IMR-90 (cell line): ENCODE measurements around the gene FOXP4. TPM values are rescaled to one million over a fixed set of nuclear protein-coding genes. Genes with fewer than 3 reads are reported as not detected.

Experiments
- microRNA-seq, 2 experiments: library from miRNA; stranded (forward) in 1 of 2; unstranded in 1 of 2; fragments of 10-50 nt in 1 of 2; fragments of <30 nt in 1 of 2; gene quantifications in 1 of 2; microRNA quantifications in 1 of 2; one replicate each; pipeline versions ENCODE3 to v1.1.0; 2013 to 2020; ENCODE audit not compliant: insufficient read depth in 1 of 2, insufficient read length in 1 of 2, unreplicated experiment in 1 of 2
- polyA plus RNA-seq, 3 experiments: library from polyadenylated mRNA; depleted of rRNA; stranded (reverse); fragments of >200 nt; gene quantifications; 2 replicates each; pipeline ENCODE4 v1.2.3, GENCODE V29; 2012; ENCODE audit warnings: low replicate concordance in 1 of 3
- small RNA-seq, 5 experiments: library from RNA; depleted of rRNA; stranded (forward); fragments of <200 nt; gene quantifications; one replicate each; pipeline ENCODE3, GENCODE V24; 2012
- total RNA-seq: library from RNA; depleted of rRNA; stranded (reverse); fragments of >200 nt; gene quantifications from 2 replicates; pipeline ENCODE4 v1.2.3, GENCODE V29; 2012; rRNA removed

Gene FOXP4
- total and polyA plus RNA-seq, 2 of the 4 experiments (the other 2 are of a cell fraction), result 0.72 to 9.5 TPM

Small RNAs within 50 kb of the gene (microRNA-seq; reads per million reads assigned to microRNA genes)
- gene MIR4641, result 0 reads per million in 2 experiments

Small RNAs within 50 kb of the gene (small RNA-seq; reads per million reads assigned to genes)
- gene MIR4641, result 0 reads per million in 5 experiments

Other genes with a start within 250 kb of the FOXP4 start
- not detected in 2 replicates for gene NCR2, start 210.8 kb upstream of the FOXP4 start, total RNA-seq
- not detected in 2 replicates for gene NCR2, start 210.8 kb upstream of the FOXP4 start, polyA plus RNA-seq (2012; rRNA removed)
- gene MDFI, start 92.1 kb downstream of the FOXP4 start, total RNA-seq, result 0.18 and 0.28 TPM in 2 replicates
- 0.29 and 0.36 TPM in 2 replicates for gene MDFI, start 92.1 kb downstream of the FOXP4 start, polyA plus RNA-seq (2012; rRNA removed)
- gene TFEB, start 189.2 kb downstream of the FOXP4 start, total RNA-seq, result 4.4 and 4.5 TPM in 2 replicates
- gene TFEB, start 189.2 kb downstream of the FOXP4 start, polyA plus RNA-seq (2012; rRNA removed), result 4.7 and 4.9 TPM in 2 replicates
- gene PGC, start 201.0 kb downstream of the FOXP4 start, total RNA-seq, result not detected in 2 replicates
- gene PGC, start 201.0 kb downstream of the FOXP4 start, polyA plus RNA-seq (2012; rRNA removed), result not detected in 2 replicates
- 0.28 and 0.54 TPM in 2 replicates for gene FRS3, start 233.5 kb downstream of the FOXP4 start, total RNA-seq
- gene FRS3, start 233.5 kb downstream of the FOXP4 start, polyA plus RNA-seq (2012; rRNA removed), result 3.8 and 4.3 TPM in 2 replicates
- not detected in 2 replicates for gene PRICKLE4, start 234.4 kb downstream of the FOXP4 start, total RNA-seq
- gene PRICKLE4, start 234.4 kb downstream of the FOXP4 start, polyA plus RNA-seq (2012; rRNA removed), result 0.72 and 0.99 TPM in 2 replicates
- 120 and 128 TPM in 2 replicates for gene TOMM6, start 241.3 kb downstream of the FOXP4 start, total RNA-seq
- gene TOMM6, start 241.3 kb downstream of the FOXP4 start, polyA plus RNA-seq (2012; rRNA removed), result 204 and 227 TPM in 2 replicates